22Rv1 (cell line): ENCODE measurements around the gene AMPH.

Experiments used
- ZFX ChIP-seq: fragments of 450-650 bp; IDR thresholded peaks from 2 replicates; pipeline ENCODE4 v1.6.1; 2017; ENCODE audit warnings: antibody characterized with exemption, borderline replicate concordance
- TF ChIP-seq, protein P1 (sequence below): fragments of 450-650 bp; IDR thresholded peaks from 2 replicates; pipeline ENCODE4 v1.5.1; 2017; ENCODE audit warnings: mild to moderate bottlenecking

DNA sequence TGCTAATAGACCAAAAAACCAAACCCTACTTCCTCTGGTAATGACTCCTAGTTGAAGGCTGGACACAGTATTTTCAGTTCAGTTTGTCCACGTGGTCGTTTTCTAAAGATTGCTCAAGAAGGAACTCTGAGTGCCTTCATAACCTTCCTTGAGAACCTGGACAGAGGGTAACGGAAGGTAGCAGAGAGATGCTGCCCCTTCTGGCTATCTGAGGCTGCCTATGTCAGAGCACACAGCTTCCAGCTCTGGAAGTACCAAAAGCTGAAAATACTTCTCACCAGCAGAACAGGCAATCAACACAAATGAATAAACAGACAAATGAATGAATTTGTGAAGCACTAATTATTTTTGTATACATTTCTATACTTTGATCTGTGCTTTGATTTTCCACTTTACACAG lies 85.2 kb downstream of the AMPH start:
- TF ChIP-seq, protein P1, sequence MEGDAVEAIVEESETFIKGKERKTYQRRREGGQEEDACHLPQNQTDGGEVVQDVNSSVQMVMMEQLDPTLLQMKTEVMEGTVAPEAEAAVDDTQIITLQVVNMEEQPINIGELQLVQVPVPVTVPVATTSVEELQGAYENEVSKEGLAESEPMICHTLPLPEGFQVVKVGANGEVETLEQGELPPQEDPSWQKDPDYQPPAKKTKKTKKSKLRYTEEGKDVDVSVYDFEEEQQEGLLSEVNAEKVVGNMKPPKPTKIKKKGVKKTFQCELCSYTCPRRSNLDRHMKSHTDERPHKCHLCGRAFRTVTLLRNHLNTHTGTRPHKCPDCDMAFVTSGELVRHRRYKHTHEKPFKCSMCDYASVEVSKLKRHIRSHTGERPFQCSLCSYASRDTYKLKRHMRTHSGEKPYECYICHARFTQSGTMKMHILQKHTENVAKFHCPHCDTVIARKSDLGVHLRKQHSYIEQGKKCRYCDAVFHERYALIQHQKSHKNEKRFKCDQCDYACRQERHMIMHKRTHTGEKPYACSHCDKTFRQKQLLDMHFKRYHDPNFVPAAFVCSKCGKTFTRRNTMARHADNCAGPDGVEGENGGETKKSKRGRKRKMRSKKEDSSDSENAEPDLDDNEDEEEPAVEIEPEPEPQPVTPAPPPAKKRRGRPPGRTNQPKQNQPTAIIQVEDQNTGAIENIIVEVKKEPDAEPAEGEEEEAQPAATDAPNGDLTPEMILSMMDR: no peak
- TF ChIP-seq ZFX: no peak
